HCT116 (cell line): ENCODE measurements around the gene PRR35. TPM values are rescaled to one million over a fixed set of nuclear protein-coding genes. Genes with fewer than 3 reads are reported as not detected.

Source experiments
- ATAC-seq: fragments of 200-7000 bp; cut with Tn5 transposase; 2 replicates; pipeline ENCODE4 v1.9.1; 2020; ENCODE audit warnings: mild to moderate bottlenecking, moderate library complexity
- BruUV-seq: library from RNA; stranded (reverse); fragments of 400-500 nt; replicated peaks from 2 replicates; lab custom pipeline; 2021; lab: Mats Ljungman, UMichigan
- CTCF ChIA-PET: fragments of 300-600 bp; sonication (Branson Sonifier 250); formaldehyde crosslinking; loops from one replicate; lab custom pipeline; 2021; ENCODE audit warnings: antibody characterized with exemption; lab: Charles Lee
- POLR2A ChIA-PET: fragments of 300-600, 350-600 bp; sonication (Branson Sonifier 250); formaldehyde crosslinking; loops from one replicate; lab custom pipeline; 2021; ENCODE audit warnings: antibody characterized with exemption; lab: Charles Lee
- RAD21 ChIA-PET, 2 experiments: fragments of 300-600 bp; sonication (Branson Sonifier 250); formaldehyde crosslinking; loops; one replicate each; lab custom pipeline; 2023; ENCODE audit warnings: low total read pairs in 2 of 2; ENCODE audit not compliant: uncharacterized antibody in 2 of 2, unreplicated experiment in 2 of 2, low non-redundant PET in 1 of 2; lab: Charles Lee
- DNase-seq: peaks from one replicate; pipeline ENCODE4 v3.0.0-alpha.2; 2010; ENCODE audit warnings: low read depth, low spot score
- H2AFZ ChIP-seq: fragments of 200-600 bp; shearing (Covaris generic), sonication (generic); 2 replicates; pipeline ENCODE4 v1.6.1; 2017; ENCODE audit warnings: low read depth, mixed run types, mixed read lengths, antibody characterized with exemption, low read length; ENCODE audit not compliant: poor library complexity, severe bottlenecking
- H3K27ac ChIP-seq: 2 replicates; pipeline ENCODE4 v1.5.1; 2012; ENCODE audit warnings: low read depth, low read length
- H3K27me3 ChIP-seq: fragments of 200-600 bp; sonication (generic); 2 replicates; pipeline ENCODE4 v1.6.1; 2016; ENCODE audit warnings: mixed run types, low read length, mixed read lengths; ENCODE audit not compliant: insufficient read depth
- H3K36me3 ChIP-seq, 2 experiments: fragments of 200-500 bp in 1 of 2; fragments of 200-600 bp in 1 of 2; sonication (Bioruptor generic) in 1 of 2; sonication (generic) in 1 of 2; 2 replicates each; pipeline versions ENCODE4 v1.5.1 to v1.6.1; 2014 to 2016; ENCODE audit warnings: low read length in 2 of 2, inconsistent platforms in 1 of 2, mixed read lengths in 1 of 2, mixed run types in 1 of 2; ENCODE audit not compliant: insufficient read depth in 2 of 2, control insufficient read depth in 1 of 2
- H3K4me1 ChIP-seq, 2 experiments: fragments of 200-600 bp in 1 of 2; sonication (generic) in 1 of 2; 2 replicates each; pipeline versions ENCODE4 v1.5.1 to v1.6.1; 2012 to 2017; ENCODE audit warnings: low read length in 2 of 2, inconsistent platforms in 1 of 2, mild to moderate bottlenecking in 1 of 2, mixed read lengths in 1 of 2, mixed run types in 1 of 2, moderate library complexity in 1 of 2; ENCODE audit not compliant: insufficient read depth in 2 of 2, control insufficient read depth in 1 of 2
- H3K4me2 ChIP-seq: fragments of 200-600 bp; sonication (generic); 2 replicates; pipeline ENCODE4 v1.6.1; 2017; ENCODE audit warnings: mixed run types, low read length, mixed read lengths
- H3K4me3 ChIP-seq, 2 experiments: fragments of 200-600 bp in 1 of 2; sonication (generic) in 1 of 2; replicated peaks in 1 of 2; 2 replicates each; pipeline ENCODE4 v1.5.1; 2011 to 2016; ENCODE audit warnings: low read length in 2 of 2, control low read depth in 1 of 2, low read depth in 1 of 2, mild to moderate bottlenecking in 1 of 2, mixed read lengths in 1 of 2, mixed run types in 1 of 2
- H3K79me2 ChIP-seq: fragments of 200-600 bp; sonication (generic); 2 replicates; pipeline ENCODE4 v1.6.1; 2017; ENCODE audit warnings: mild to moderate bottlenecking, mixed run types, low read length, moderate library complexity, mixed read lengths; ENCODE audit not compliant: insufficient read depth
- H3K9ac ChIP-seq: fragments of 200-600 bp; sonication (generic); 2 replicates; pipeline ENCODE4 v1.6.1; 2016; ENCODE audit warnings: low read length, mixed read lengths
- H3K9me2 ChIP-seq: fragments of 200-600 bp; sonication (generic), shearing (Covaris generic); 2 replicates; pipeline ENCODE4 v1.6.1; 2017; ENCODE audit warnings: mixed run types, mild to moderate bottlenecking, moderate library complexity; ENCODE audit not compliant: insufficient read depth
- H3K9me3 ChIP-seq, 2 experiments: fragments of 200-500 bp in 1 of 2; fragments of 200-600 bp in 1 of 2; sonication (Bioruptor generic) in 1 of 2; sonication (generic) in 1 of 2; 2 replicates each; pipeline ENCODE4 v1.6.1; 2014 to 2017; ENCODE audit warnings: low read length in 2 of 2, mixed read lengths in 2 of 2, inconsistent platforms in 1 of 2, low read depth in 1 of 2, mild to moderate bottlenecking in 1 of 2, mixed run types in 1 of 2, moderate library complexity in 1 of 2; ENCODE audit not compliant: control insufficient read depth in 1 of 2, insufficient read depth in 1 of 2
- H4K20me1 ChIP-seq: fragments of 200-600 bp; sonication (generic), shearing (Covaris generic); 2 replicates; pipeline ENCODE4 v1.6.1; 2017; ENCODE audit warnings: mixed run types, mild to moderate bottlenecking, moderate library complexity; ENCODE audit not compliant: insufficient read depth
- CBX3 ChIP-seq: IDR thresholded peaks from 2 replicates; pipeline ENCODE4 v1.6.1; 2012; ENCODE audit warnings: low read depth
- CEBPB ChIP-seq: IDR thresholded peaks from 2 replicates; pipeline ENCODE4 v1.6.1; 2012; ENCODE audit warnings: low read depth
- EGR1 ChIP-seq: IDR thresholded peaks from 2 replicates; pipeline ENCODE4 v1.6.1; 2012; ENCODE audit warnings: low read depth
- EZH2phosphoT487 ChIP-seq: fragments of 200-600 bp; IDR thresholded peaks from 2 replicates; pipeline ENCODE4 v1.6.1; 2018; ENCODE audit warnings: antibody characterized with exemption, borderline replicate concordance
- JUND ChIP-seq: IDR thresholded peaks from 2 replicates; pipeline ENCODE4 v1.6.1; 2012
- POLR2A ChIP-seq: IDR thresholded peaks from 2 replicates; pipeline ENCODE4 v1.7.0; 2011; ENCODE audit warnings: borderline replicate concordance; ENCODE audit not compliant: insufficient read depth, insufficient read length; ENCODE audit errors: extremely low read depth
- POLR2AphosphoS5 ChIP-seq: IDR thresholded peaks from 2 replicates; pipeline ENCODE4 v1.6.1; 2011; ENCODE audit warnings: mild to moderate bottlenecking, low read depth, low read length, moderate library complexity
- RAD21 ChIP-seq: IDR thresholded peaks from 2 replicates; pipeline ENCODE4 v1.6.1; 2012; ENCODE audit warnings: low read depth, mild to moderate bottlenecking
- SIN3A ChIP-seq: IDR thresholded peaks from 2 replicates; pipeline ENCODE4 v1.6.1; 2012; ENCODE audit warnings: low read depth
- SP1 ChIP-seq: IDR thresholded peaks from 2 replicates; pipeline ENCODE4 v1.6.1; 2012; ENCODE audit warnings: low read depth
- SRF ChIP-seq: IDR thresholded peaks from 2 replicates; pipeline ENCODE4 v1.6.1; 2012; ENCODE audit warnings: low read depth
- TCF7L2 ChIP-seq: IDR thresholded peaks from 2 replicates; pipeline ENCODE4 v1.7.0; 2011; ENCODE audit warnings: borderline replicate concordance, inconsistent platforms; ENCODE audit not compliant: insufficient read depth, insufficient read length; ENCODE audit errors: extremely low read depth
- YY1 ChIP-seq: IDR thresholded peaks from 2 replicates; pipeline ENCODE4 v1.6.1; 2011; ENCODE audit warnings: low read length, low read depth, moderate library complexity, mild to moderate bottlenecking; ENCODE audit not compliant: insufficient replicate concordance; ENCODE audit errors: extremely low read depth
- ZBTB33 ChIP-seq: IDR thresholded peaks from 2 replicates; pipeline ENCODE4 v1.6.1; 2011; ENCODE audit warnings: mild to moderate bottlenecking, low read length, moderate library complexity; ENCODE audit not compliant: insufficient replicate concordance; ENCODE audit errors: extremely low read depth
- ZFX ChIP-seq: fragments of 450-650 bp; IDR thresholded peaks from 2 replicates; pipeline ENCODE4 v1.6.1; 2017
- ZNF274 ChIP-seq: fragments of 200-500 bp; sonication (Bioruptor generic); IDR thresholded peaks from 2 replicates; pipeline ENCODE4 v1.6.1; 2014; ENCODE audit warnings: mild to moderate bottlenecking, low read depth, low read length, inconsistent platforms
- intact Hi-C: fragments of 100-400 bp; cut with micrococcal nuclease; formaldehyde crosslinking; loops from 2 replicates; pipeline ENCODE4 v1.10.0; 2022
- total RNA-seq: library from RNA; stranded (reverse); gene quantifications from one replicate; pipeline ENCODE4 v1.2.1, GENCODE V29; 2021; ENCODE audit not compliant: unreplicated experiment
- TF ChIP-seq, protein P1 (sequence below), 3 experiments: fragments of 200-600 bp in 1 of 3; sonication (generic) in 1 of 3; IDR thresholded peaks in 2 of 3; conservative IDR thresholded peaks in 1 of 3; 2 replicates each; pipeline ENCODE4 v1.5.1; 2012 to 2017; ENCODE audit warnings: low read depth in 2 of 3, low read length in 2 of 3, antibody characterized with exemption in 1 of 3, borderline replicate concordance in 1 of 3, control low read depth in 1 of 3, mild to moderate bottlenecking in 1 of 3, mixed read lengths in 1 of 3, mixed run types in 1 of 3, moderate library complexity in 1 of 3; ENCODE audit not compliant: insufficient read depth in 1 of 3

The PRR35 gene
- total RNA-seq, 1 experiment from 2014 or later = not detected

DNA sequence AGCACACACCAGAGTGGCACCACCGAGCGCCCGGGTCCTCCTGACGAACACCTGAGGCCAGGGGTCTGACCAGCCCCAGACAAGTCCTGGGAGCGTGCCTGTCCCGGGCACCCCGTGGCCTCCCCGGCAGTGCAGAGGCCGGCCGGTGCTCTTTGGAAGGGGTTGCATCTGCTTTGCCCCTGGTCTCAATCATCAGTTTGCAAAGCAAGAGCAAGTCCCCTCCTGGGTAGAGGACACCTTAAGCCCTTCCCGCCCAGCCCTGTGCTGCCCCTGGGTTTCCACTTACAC is 44.3 kb upstream of the PRR35 start:
- no peaks in the 10 kb centered on the region for H4K20me1 ChIP-seq
- no peak overlapping the region for H3K9ac ChIP-seq
- RAD21 ChIA-PET = no interaction called here
- H3K79me2 ChIP-seq = no peaks in the 10 kb centered on the region
- no peaks in the 10 kb centered on the region; a peak in 1 of 4 replicates for H3K36me3 ChIP-seq
- no peaks in the 10 kb centered on the region for H3K27me3 ChIP-seq
- H3K9me2 ChIP-seq = no peaks in the 10 kb centered on the region
- H3K4me1 ChIP-seq = no peaks in the 10 kb centered on the region
- no peaks in the 10 kb centered on the region for H3K9me3 ChIP-seq
- no peak for TF ChIP-seq YY1
- no peak for TF ChIP-seq SIN3A
- TF ChIP-seq ZFX = no peak
- no peak for TF ChIP-seq POLR2A
- TF ChIP-seq EGR1 = no peak
- TF ChIP-seq CBX3 = no peak
- TF ChIP-seq, all 23 proteins: peak for 0
- Histone ChIP-seq H3K27ac (no peak overlapping the region), H3K4me3 (no peak overlapping the region), H2AFZ (no peak overlapping the region), H3K4me2 (no peak overlapping the region)
- ATAC-seq = no peak
- intact Hi-C loops = no loop called here
- CTCF ChIA-PET = no interaction called here
- POLR2A ChIA-PET = no interaction called here
- DNase-seq = no peak
- no TSS peak for BruUV-seq

DNA sequence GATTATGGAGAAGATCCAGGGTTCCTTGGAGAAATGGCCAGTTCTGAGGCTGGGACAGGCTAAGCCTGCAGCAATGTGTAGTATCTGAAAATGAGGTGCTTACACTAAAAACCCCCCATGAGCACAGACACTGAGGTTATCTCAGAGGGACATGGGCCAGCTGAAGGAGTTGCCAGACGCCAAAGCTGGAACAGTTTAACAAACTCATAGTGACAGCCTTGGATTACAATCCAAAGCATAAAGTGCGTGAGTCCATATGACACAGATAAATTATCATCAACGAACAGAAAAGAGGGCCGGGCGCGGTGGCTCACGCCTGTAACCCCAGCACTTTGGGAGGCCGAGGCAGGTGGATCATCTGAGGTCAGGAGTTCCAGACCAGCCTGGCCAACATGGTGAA is 43.9 kb upstream of the PRR35 start:
- H3K36me3 ChIP-seq = no peaks in the 10 kb centered on the region; a peak in 1 of 4 replicates
- RAD21 ChIA-PET = no interaction called here
- no peaks in the 10 kb centered on the region for H3K4me1 ChIP-seq
- H3K9ac ChIP-seq = no peak overlapping the region
- DNase-seq (no peak), ATAC-seq (no peak)
- POLR2A ChIA-PET = no interaction called here
- H4K20me1 ChIP-seq = no peaks in the 10 kb centered on the region
- H3K27ac ChIP-seq = no peak overlapping the region
- no peaks in the 10 kb centered on the region for H3K27me3 ChIP-seq
- no peak overlapping the region for H2AFZ ChIP-seq
- H3K79me2 ChIP-seq = no peaks in the 10 kb centered on the region
- H3K4me3 ChIP-seq = no peak overlapping the region
- CTCF ChIA-PET = no interaction called here
- H3K4me2 ChIP-seq = no peak overlapping the region
- intact Hi-C loops = no loop called here
- no TSS peak for BruUV-seq
- no peak for TF ChIP-seq SRF
- TF ChIP-seq, protein P1, sequence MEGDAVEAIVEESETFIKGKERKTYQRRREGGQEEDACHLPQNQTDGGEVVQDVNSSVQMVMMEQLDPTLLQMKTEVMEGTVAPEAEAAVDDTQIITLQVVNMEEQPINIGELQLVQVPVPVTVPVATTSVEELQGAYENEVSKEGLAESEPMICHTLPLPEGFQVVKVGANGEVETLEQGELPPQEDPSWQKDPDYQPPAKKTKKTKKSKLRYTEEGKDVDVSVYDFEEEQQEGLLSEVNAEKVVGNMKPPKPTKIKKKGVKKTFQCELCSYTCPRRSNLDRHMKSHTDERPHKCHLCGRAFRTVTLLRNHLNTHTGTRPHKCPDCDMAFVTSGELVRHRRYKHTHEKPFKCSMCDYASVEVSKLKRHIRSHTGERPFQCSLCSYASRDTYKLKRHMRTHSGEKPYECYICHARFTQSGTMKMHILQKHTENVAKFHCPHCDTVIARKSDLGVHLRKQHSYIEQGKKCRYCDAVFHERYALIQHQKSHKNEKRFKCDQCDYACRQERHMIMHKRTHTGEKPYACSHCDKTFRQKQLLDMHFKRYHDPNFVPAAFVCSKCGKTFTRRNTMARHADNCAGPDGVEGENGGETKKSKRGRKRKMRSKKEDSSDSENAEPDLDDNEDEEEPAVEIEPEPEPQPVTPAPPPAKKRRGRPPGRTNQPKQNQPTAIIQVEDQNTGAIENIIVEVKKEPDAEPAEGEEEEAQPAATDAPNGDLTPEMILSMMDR (IDR thresholded peaks at IDR 0.05 in 2 of 3, conservative IDR thresholded peaks at IDR 0.05 in 1 of 3; ENCODE audit: borderline replicate concordance in 1 of 3, insufficient read depth in 1 of 3, low read depth in 2 of 3, low read length in 2 of 3) = no peak
- TF ChIP-seq JUND = no peak
- no peak for TF ChIP-seq CBX3
- no peak for TF ChIP-seq ZFX
- TF ChIP-seq EZH2phosphoT487 = no peak
- TF ChIP-seq RAD21 = no peak
- no peak for TF ChIP-seq POLR2AphosphoS5
- no peak for TF ChIP-seq ZNF274
- no peak for TF ChIP-seq TCF7L2
- TF ChIP-seq ZBTB33 = no peak
- TF ChIP-seq SIN3A = no peak
- TF ChIP-seq SP1 = no peak
- TF ChIP-seq CEBPB = no peak
- H3K9me2 ChIP-seq = no peaks in the 10 kb centered on the region
- H3K9me3 ChIP-seq = no peaks in the 10 kb centered on the region
